Measurements from ENCODE around the gene VGLL2.

VGLL2 gene

DNA sequence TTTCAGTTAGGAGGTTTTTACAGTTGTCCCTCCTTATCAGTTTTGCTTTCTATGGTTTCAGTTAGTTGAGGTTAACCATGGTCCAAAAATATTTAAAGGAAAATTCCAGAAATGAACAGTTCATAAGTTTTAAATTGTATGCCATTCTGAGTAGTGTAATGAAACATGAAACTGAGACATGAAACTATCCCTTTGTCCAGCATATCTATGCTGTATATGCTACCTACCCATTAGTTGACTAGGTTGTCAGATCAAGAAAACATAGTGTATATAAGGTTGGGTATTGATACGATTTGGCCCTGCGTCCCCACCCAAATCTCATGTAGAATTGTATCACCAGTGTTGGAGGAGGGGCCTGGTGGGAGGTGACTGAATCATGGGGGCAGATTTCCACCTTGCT, 39.1 kb downstream of the VGLL2 start:
- H3K27ac ChIP-seq (ENCODE audit: low read length), result no peak overlapping the region
- H3K4me1 ChIP-seq (ENCODE audit: insufficient read depth, low read length), result no peaks in the 10 kb centered on the region
- H3K4me3 ChIP-seq (ENCODE audit: low read length), result no peak overlapping the region
- no peaks in the 10 kb centered on the region for H3K27me3 ChIP-seq (ENCODE audit: insufficient read depth, low read length)
- no peak overlapping the region for H3K9ac ChIP-seq (ENCODE audit: low read depth, low read length)
- no peaks in the 10 kb centered on the region for H3K9me3 ChIP-seq (ENCODE audit: insufficient read depth, low read depth, low read length)
- H3K36me3 ChIP-seq (ENCODE audit: insufficient read depth, low read depth, low read length), result no peaks in the 10 kb centered on the region

DNA sequence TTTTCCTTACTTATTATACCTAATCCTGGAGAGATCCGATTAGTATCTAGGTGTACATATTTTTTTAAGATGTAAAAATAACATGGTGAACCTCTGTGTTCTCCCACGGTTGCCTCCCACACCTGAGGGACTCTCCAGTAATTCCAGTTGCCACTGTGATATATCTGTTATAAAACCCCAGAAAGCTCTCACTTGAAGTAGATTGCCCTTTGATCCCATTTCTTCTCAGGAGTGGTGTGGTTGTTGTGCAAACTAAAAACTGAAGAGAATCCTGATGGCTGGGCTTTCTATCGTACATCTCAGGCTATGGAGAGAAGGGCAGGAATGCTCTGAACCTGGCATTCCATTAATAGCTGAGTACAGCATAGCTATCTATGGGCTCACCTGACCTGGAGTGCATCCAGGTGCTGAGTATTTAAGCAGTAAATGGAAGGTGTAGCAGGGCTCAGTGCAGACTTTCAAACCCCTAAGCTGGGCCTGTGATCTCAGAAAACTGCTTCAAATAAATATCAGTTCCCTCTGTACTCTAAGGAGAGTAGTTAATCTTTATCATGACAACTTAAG, 41.0 kb downstream of the VGLL2 start:
- no peak overlapping the region for H3K27ac ChIP-seq (ENCODE audit: low read length)
- no peaks in the 10 kb centered on the region for H3K27me3 ChIP-seq (ENCODE audit: insufficient read depth, low read length)
- H3K4me3 ChIP-seq (ENCODE audit: low read length), result no peak overlapping the region
- H3K4me1 ChIP-seq (ENCODE audit: insufficient read depth, low read length), result no peaks in the 10 kb centered on the region
- H3K9me3 ChIP-seq (ENCODE audit: insufficient read depth, low read depth, low read length), result no peaks in the 10 kb centered on the region
- no peak overlapping the region for H3K9ac ChIP-seq (ENCODE audit: low read depth, low read length)
- no peaks in the 10 kb centered on the region for H3K36me3 ChIP-seq (ENCODE audit: insufficient read depth, low read depth, low read length)

DNA sequence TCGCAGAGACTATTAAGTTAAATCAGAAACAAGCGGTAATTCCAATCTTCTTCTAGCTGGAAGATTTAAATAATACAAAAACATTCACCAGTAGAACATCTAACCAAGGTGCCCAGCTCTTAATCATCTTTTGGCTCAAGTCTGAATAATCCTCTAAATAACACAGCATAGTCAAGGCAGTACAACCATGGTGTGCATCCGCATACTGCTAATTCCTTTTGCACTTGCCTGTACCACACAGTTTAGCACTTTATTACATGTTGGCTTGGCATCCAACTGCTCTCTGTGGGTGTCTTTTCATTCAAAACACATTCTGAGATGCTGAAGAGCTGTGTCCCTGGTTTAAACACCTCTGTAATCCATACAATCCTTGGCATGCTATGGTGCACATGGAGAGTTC, 42.3 kb downstream of the VGLL2 start:
- no peaks in the 10 kb centered on the region for H3K36me3 ChIP-seq (ENCODE audit: insufficient read depth, low read depth, low read length)
- H3K9ac ChIP-seq (ENCODE audit: low read depth, low read length), result no peak overlapping the region
- no peak overlapping the region for H3K4me3 ChIP-seq (ENCODE audit: low read length)
- no peaks in the 10 kb centered on the region for H3K9me3 ChIP-seq (ENCODE audit: insufficient read depth, low read depth, low read length)
- H3K27me3 ChIP-seq (ENCODE audit: insufficient read depth, low read length), result no peaks in the 10 kb centered on the region
- no peaks in the 10 kb centered on the region for H3K4me1 ChIP-seq (ENCODE audit: insufficient read depth, low read length)
- no peak overlapping the region for H3K27ac ChIP-seq (ENCODE audit: low read length)

DNA sequence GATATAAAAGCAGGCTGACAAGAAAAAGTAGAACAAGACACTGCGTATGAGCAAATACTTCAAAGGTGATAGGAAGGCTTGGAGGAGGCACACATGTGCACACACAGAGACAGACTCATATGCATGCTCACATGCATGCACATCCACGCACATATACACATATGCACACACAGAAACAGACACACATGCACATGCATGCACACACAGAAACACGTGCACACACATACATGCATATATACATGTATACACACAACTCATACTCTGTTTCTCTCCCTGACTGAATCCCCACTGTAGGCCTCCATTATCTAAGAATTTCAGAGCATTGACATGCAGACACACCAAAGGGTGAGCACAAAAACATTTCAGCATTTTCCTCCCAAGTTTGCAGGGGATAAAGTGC, 43.7 kb downstream of the VGLL2 start:
- H3K9ac ChIP-seq (ENCODE audit: low read depth, low read length), result no peak overlapping the region
- no peak overlapping the region for H3K27ac ChIP-seq (ENCODE audit: low read length)
- H3K27me3 ChIP-seq (ENCODE audit: insufficient read depth, low read length), result no peaks in the 10 kb centered on the region
- no peaks in the 10 kb centered on the region for H3K36me3 ChIP-seq (ENCODE audit: insufficient read depth, low read depth, low read length)
- no peak overlapping the region for H3K4me3 ChIP-seq (ENCODE audit: low read length)
- no peaks in the 10 kb centered on the region for H3K9me3 ChIP-seq (ENCODE audit: insufficient read depth, low read depth, low read length)
- no peaks in the 10 kb centered on the region; the same call in 1 of the 2 replicates for H3K4me1 ChIP-seq (ENCODE audit: insufficient read depth, low read length)

DNA sequence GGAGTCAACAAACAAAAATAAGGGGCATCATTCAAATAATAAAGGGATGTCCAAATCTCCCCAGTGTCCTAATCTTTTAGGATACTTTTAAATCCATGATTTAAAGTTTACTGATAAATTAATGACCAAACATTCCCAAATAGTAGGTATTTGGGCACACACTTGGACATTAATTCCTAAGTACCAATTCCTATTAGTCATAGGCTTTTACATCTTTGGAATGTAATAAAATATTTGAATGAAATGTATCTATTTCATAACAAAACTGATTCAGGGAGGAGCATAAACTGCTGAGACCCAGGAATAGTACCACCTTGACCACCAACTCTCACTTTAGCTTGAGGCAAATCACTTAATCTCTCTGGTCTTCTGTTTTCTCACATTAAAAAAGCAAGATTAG, 44.3 kb downstream of the VGLL2 start:
- H3K36me3 ChIP-seq (ENCODE audit: insufficient read depth, low read depth, low read length), result no peaks in the 10 kb centered on the region
- H3K4me3 ChIP-seq (ENCODE audit: low read length), result no peak overlapping the region
- H3K9me3 ChIP-seq (ENCODE audit: insufficient read depth, low read depth, low read length), result no peaks in the 10 kb centered on the region
- no peak overlapping the region for H3K27ac ChIP-seq (ENCODE audit: low read length)
- H3K4me1 ChIP-seq (ENCODE audit: insufficient read depth, low read length), result no peaks in the 10 kb centered on the region; the same call in 1 of the 2 replicates
- H3K9ac ChIP-seq (ENCODE audit: low read depth, low read length), result no peak overlapping the region
- no peaks in the 10 kb centered on the region for H3K27me3 ChIP-seq (ENCODE audit: insufficient read depth, low read length)

DNA sequence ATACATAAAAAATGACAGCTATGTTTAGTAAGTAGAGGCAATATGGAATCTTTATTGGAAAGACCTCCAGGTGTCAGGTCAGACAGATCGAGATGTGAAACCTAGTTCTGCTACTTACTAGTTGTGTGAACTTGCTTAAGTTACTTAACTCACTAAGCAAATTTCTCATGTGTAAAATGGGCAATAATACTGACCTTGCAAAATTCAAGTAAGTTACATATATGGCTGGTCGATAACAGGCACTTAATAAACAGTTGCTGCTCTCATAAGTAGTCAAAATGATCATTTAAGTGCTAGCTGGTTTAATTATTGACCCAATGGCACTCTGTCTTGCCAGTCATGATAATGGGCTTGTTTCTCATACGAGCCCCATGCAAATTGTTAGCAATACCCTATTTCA, 46.0 kb downstream of the VGLL2 start:
- Histone ChIP-seq H3K9ac (ENCODE audit: low read depth, low read length) (no peak overlapping the region), H3K4me3 (ENCODE audit: low read length) (no peak overlapping the region), H3K27ac (ENCODE audit: low read length) (no peak overlapping the region), H3K36me3 (ENCODE audit: insufficient read depth, low read depth, low read length) (no peaks in the 10 kb centered on the region), H3K4me1 (ENCODE audit: insufficient read depth, low read length) (no peaks in the 10 kb centered on the region; the same call in 1 of the 2 replicates), H3K9me3 (ENCODE audit: insufficient read depth, low read depth, low read length) (no peaks in the 10 kb centered on the region), H3K27me3 (ENCODE audit: insufficient read depth, low read length) (no peaks in the 10 kb centered on the region)

DNA sequence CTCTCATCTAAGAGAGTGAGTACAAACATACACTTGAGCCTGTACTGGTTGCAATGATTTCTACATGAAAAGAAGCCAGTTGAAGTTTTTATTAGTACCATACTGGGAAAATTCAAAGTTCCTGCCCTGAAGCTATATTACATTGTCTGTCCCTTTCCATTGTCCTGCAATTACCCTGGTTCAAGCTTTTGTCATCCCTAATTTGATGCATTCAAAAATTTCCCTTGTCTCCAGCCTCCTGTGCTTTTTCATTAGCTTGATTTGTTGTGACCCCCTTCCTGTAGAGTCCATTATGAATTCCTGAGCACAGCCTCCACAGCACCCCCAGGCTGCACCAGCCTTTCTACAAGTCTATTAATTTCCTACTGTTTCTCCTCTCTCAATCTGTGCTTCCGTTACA, 46.4 kb downstream of the VGLL2 start:
- no peak overlapping the region for H3K4me3 ChIP-seq (ENCODE audit: low read length)
- H3K9me3 ChIP-seq (ENCODE audit: insufficient read depth, low read depth, low read length), result no peaks in the 10 kb centered on the region
- H3K4me1 ChIP-seq (ENCODE audit: insufficient read depth, low read length), result no peaks in the 10 kb centered on the region; the same call in 1 of the 2 replicates
- no peaks in the 10 kb centered on the region for H3K27me3 ChIP-seq (ENCODE audit: insufficient read depth, low read length)
- H3K9ac ChIP-seq (ENCODE audit: low read depth, low read length), result no peak overlapping the region
- no peaks in the 10 kb centered on the region for H3K36me3 ChIP-seq (ENCODE audit: insufficient read depth, low read depth, low read length)
- no peak overlapping the region for H3K27ac ChIP-seq (ENCODE audit: low read length)

DNA sequence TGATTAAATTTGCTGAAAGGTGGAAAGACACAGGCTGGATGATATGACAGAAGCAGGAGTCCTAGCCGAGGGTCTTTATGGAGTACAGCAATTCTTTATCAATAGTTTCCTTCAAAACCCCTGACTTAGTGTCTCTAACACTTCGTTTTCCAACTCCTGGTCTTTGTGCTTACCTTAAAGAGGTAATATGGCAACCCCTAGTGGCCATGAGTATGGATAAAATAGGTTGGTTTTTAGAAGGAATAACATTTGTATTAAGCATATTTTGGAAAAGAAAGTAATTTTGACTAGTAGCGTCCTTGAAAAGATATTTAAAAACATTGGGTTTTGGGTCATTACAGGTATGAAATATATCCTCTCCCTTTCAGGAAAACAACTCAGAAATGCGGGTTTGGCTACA, 51.9 kb downstream of the VGLL2 start:
- H3K27ac ChIP-seq (ENCODE audit: low read length), result no peak overlapping the region
- peaks cover 4% of the 10 kb centered on the region; the same call in 1 of the 2 replicates for H3K4me1 ChIP-seq (ENCODE audit: insufficient read depth, low read length)
- no peaks in the 10 kb centered on the region for H3K27me3 ChIP-seq (ENCODE audit: insufficient read depth, low read length)
- H3K9ac ChIP-seq (ENCODE audit: low read depth, low read length), result no peak overlapping the region
- H3K4me3 ChIP-seq (ENCODE audit: low read length), result no peak overlapping the region
- no peaks in the 10 kb centered on the region for H3K36me3 ChIP-seq (ENCODE audit: insufficient read depth, low read depth, low read length)
- H3K9me3 ChIP-seq (ENCODE audit: insufficient read depth, low read depth, low read length), result no peaks in the 10 kb centered on the region

All from iPS-20b (cell line).